ENCODE results near the gene KCNMA1.

The KCNMA1 gene

GRCh38 chr10:76829724-76830123 lies 807.9 kb downstream of the KCNMA1 start:
- no peak for DNase-seq

All from stimulated activated naive CD4-positive, alpha-beta T cell treated with Interleukin-2 at 50 U/mL for 16 hours (primary cell).